HG02884 (cell line): ENCODE data around the gene ERAP2.

Experiments
- ATAC-seq: cut with Tn5 transposase; IDR thresholded peaks from one replicate; pipeline ENCODE4 v1.9.1; 2021; ENCODE audit warnings: mild to moderate bottlenecking, moderate library complexity; ENCODE audit not compliant: unreplicated experiment

Gene ERAP2

DNA sequence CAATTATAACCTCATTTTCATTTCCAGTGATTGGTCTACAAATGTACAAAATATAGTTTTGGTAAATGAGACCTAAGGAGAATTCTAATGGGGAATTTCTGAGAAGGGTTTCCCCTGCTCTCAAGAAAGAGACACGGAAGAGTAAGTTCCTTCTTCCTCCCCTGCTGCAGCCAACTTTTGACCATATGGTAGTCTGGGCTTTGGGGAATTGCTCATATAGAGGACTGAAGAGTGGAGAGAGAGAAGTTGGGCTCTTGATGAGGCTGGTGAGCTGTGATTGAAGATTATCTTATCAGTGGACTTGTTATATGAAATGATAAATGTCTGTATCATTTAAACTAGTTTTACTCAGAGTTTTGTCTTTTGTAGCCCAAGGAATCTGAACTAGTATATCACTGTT, 55.3 kb downstream of the ERAP2 start:
- no peak for ATAC-seq

DNA sequence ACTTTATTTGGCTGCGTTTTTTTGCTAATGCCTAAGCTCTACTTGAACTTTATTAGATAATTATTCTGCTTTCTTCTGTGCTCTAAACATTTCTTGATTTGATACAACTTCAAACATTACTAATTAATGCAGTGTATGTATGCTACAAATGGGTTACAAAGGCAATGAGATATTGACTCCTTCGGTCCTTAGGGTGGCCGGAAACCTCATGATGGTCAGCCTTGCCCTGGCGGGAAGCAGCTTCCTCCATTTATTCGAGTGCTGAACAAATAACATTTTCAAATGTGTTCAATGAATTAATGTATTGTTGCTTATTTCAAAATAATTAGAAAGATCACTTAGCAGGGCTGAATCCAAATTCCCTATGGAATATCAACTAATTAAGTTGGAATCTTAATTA, 55.7 kb downstream of the ERAP2 start:
- ATAC-seq, result no peak

DNA sequence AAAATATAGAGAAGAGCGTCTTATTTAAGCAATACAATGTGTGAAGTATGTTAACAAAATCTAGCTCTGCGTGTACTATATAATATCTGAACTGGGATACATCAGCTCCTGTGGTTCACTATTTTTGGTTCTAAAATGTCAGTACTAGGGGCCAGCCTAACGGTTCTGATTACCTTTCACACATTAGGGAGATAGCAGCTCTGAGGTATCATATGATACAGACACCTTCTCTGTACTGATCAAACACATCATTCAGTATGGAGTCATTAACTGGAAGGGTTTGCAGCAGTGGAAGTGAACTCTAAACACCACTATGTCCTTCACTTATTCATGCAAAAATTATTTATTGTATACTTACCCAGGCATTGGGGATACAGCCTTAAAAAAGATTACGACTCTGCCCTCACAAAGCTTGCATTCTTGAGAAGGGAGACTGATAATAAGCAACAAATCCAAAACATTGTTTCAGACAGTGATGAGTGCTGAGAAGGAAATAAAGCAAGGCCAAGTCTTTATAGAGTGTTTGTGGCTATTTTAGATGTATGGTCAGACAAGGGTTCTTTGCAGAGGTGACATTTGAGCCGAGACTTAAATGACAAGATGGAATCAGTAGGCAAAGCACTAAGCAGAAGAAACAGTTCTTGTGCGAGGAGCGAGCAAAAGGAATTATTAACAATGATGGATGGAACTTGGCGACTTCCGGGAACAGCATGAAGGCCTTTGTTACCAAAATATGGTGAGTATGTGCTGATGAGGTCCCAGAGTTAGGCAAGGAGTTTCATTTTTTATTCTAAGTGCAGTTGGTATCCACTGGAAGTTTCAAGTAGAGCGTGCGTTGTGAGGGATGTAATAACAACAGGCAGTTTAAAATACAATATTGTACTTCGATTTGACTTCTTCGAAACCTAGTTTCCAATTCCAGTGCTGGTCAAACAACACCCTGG, 57.7 kb downstream of the ERAP2 start:
- no peak for ATAC-seq

DNA sequence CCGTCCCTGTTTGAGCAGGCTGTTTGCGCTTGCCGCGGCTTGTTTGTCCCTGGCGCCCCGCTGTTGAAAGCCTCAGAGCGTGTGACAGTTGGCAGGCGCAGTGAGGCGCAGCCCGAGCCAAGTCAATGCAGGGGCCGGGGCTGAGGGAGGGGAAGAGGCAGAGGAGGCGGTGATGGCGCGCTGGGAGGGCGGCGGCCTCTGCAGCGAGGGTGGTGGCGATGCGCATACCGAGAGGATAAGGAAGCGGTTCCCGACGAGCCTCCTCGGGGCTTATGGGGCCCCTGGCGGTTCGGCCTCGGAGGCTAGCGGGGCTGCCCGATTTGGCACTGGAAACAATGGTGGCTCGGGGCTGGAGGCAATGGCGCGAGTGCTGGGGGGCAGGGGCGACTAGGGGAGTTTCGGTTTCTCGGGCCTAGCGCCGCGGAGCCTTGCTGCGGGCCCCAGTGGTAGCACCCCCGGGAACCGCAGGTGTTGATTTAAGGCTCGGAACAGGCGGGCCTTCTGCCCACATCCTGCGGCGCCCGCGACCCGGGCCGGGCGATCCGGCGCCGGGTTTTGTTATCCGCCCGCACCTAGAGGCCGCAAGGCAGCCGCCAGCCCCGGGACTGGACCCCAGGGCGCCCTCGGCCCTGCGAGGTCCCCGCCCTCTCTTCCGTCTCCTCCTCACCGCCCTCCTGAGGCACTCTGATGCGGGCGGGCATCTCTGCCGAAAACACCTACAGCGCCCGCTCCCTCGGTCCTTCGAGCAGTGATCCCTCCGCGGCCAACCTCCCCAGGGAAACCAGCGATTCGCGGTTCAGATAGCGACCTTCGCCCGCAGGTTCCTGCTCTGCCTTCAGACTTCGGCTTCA, 58.6 kb downstream of the ERAP2 start:
- peak; percentile 49 for ATAC-seq

DNA sequence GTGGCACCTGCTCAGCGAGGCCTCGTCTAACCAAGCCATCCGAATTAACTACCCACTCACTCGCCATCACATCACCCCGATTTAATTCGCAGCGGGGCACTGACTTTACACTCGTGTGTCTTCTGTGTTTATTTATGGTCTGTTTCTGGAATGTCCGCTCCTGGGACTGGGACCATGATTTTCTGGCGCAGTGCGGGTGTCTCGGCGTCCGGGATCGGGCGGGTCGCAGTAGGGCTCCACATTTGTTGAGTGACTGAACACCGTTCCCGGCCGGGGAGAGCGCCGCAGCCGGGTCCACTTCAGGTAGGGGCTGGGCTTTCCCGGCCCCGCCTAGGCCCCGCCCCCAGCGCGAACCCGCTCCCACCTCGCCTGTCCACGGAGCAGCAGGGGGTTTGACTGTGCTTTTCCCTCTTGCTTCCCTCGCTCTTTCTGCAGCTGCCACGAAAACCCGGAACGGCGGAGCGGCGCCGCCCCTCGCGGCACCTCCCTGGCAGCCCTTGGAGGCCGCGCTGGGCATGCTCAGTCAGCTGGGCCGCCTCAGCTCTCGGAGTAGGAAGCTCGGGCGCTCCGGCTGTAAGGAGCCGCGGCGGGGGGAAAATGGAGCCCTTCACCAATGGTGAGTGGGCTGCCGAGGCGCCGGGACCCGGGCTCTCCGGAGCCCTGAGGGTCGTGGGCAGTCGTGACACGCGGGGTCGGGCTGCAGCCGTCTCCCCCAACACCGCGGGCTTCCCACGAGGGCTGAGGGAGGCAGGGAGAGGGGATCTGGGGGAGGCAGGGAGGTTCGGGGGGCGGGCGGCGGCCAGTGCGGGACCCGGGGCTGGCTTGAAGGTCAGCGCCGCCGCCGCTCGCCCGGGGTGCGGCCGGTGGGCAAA, 59.5 kb downstream of the ERAP2 start, which contains the start of gene LNPEP:
TSS of gene LNPEP (plus strand) at position 522 of the 872 bp plus-strand sequence. CDS start at position 598, 76 bp downstream.
- ATAC-seq, result peak; percentile 45

DNA sequence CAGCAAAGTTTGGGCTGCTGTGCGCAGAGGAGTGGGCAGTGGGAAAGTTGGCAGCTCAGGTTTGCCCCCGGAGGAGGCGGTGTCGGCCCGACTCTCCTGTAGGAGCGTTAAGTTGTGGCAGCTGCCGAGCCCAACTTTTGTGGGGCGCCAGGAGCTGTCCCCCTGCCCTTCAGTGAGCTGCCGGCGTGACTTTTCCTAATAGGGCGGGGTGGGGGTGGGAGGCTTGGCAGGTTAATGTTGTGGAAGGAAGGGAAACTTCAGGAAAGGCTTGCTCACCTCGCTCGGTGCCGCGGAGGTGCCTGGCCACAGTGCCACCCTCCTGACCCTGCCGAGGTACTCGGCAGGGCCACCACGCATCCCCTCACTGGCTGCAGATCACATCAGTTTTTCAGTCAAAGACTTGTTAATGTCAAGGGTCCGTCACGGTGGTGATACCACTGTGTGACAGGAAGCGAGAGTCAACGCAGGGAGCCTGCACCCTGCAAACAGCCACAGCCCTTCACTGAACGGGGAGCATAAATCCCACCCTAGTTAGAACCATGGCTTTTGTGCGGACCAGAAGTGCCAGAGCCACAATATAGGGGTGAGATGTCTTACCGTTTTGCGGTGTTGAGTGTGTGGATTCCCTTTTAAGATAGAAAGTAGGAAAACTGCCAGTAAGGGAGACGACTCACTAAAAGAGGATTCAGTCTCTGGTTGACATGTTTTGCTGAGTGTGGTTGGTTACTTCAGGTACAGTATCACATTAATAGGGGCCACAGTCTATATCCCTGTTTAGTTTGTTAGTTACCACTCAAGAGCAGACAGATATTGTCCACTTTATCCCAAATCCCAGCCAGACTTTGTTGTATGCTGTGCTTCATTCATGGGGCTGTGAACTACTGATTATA, 60.4 kb downstream of the ERAP2 start:
- peak; percentile 17 for ATAC-seq

DNA sequence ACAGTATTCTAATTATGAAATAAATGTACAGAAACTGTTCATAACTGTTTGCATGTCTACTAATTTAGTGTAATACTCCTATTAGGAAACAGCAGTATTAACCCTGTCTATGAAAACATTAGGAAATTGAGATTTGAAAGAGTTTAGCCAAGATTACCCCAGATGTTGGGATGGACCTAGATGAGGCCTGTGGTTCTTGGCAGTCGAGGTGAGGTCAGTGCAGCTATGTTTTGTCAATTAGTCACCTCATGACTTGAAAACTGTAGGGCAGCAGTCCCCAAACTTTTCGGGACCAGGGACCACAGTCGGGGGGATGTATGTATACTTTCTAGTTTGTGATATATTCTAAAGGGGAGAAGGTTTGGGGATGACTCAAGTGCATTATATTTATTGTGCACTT, 64.3 kb downstream of the ERAP2 start:
- ATAC-seq, result no peak

DNA sequence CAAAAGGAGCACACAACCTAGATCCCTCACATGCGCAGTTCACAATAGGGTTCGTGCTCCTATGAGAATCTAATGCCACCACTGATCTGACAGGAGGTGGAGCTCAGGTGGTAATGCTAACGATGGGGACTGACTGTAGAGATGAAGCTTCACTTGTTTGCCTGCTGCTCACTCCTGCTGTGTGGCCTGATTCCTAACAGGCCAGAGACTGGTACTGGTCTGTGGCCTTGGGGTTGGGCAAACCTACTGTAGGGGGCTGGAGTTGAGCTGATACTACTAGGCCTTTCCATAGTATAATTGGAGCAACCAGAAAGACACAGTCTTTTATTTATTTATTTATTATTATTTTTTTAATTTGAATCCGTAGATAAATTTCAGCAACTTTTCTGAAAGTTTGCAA, 64.8 kb downstream of the ERAP2 start:
- no peak for ATAC-seq

DNA sequence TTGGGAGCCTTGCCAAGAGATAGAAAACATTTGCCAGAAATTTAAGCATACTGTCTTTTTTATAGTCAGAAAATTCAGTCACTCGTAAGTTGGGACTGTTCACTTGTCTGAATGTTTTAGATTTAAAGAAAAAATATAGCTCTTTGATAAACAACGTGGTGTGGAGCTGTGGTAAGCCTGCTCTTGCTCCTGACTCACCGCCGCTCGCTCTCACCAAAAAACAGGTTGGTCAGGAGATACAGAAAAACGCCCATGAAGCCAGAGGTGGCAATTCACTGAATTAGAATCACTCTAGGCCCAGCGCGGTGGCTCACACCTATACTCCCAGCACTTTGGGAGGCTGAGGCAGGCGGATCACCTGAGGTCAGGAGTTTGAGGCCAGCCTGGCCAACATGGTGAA, 65.8 kb downstream of the ERAP2 start:
- ATAC-seq, result no peak

DNA sequence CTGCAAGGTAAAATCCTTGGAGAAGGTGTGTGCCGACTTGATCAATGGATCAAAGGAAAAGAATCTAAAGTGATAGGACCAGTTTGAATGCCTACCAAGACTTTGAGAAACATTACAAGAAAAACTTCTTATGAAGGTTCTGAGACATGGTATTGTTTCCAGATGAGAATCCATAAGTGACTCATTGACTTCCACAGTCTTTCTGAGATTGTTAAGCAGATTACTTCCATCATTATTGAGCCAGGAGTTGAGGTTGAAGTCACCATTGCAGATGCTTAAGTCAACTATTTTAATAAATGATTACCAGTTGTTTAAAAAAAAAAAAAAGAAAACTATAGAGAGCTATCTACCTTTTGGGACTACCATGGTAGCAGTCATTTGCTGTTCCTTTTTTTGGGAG, 66.6 kb downstream of the ERAP2 start:
- no peak for ATAC-seq

DNA sequence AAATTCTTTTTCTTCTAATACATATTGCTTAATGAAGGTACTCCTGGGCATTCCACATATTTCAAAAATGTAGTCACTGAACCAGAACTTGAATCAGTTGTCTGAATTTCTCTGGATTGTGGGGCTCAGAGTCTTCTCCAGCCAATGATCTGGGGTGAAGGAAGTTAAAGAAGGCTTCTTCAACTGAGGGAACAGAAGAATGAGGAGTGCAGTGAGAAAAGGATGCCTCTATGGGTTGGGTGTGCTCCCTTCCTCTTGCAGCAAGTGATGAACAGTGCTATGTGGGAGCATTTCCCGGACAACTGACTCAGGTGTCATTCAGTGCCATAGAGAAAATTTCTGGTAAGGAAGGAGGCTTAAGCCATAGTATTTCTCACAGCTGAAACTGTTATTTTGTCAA, 67.5 kb downstream of the ERAP2 start:
- ATAC-seq, result no peak

DNA sequence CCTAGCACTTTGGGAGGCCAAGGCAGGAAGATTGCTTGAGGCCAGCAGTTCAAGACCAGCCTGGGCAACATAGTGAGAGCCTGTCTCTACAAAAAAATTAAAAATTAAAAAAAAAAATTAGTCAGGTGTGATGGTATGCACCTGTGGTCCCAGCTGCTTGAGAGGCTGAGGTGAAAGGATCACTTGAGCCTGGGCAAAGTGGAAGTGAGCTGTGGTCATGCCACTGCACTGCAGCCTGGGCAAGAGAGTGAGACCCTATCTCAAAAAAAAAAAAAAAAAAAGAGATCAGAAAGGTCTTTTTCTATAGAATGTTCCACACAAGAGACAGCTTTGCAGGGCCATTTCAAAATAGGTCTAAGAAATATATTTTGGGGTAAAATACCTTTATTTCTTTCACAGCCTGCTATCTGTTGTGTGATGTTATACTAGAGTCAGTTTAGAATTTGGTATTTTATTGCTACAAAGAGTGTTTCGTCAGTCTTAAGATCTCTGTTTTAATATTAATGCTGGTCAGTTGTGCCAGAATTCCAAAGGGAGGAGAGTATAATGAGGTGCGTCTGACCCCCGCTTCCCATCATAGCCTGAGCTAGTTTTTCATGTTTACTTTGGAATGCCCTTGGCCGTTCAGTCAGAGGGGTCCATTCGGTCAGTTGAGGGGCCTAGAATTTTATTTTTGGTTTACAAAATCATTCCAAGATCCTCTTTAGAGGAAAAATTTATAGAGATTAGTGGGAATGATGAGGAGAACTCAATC, 69.0 kb downstream of the ERAP2 start:
- no peak for ATAC-seq

DNA sequence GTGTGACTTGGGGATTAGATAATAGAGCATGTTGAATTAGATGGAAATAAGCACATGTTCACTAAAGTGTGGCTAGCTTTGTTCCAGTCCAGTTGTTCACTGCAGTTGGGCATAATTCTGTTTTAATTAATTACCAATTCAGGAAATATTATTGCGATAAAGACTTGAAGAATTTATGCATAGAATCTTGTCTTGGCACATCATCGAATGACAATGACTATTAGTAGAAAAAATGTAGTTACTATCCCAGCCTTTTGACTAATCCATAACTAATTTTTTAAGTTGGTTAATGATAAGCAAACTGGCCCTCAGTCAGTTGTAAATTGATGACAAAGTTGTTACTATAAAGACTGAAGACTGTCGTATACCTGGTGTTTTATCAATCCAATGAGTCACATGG, 70.1 kb downstream of the ERAP2 start:
- no peak for ATAC-seq

DNA sequence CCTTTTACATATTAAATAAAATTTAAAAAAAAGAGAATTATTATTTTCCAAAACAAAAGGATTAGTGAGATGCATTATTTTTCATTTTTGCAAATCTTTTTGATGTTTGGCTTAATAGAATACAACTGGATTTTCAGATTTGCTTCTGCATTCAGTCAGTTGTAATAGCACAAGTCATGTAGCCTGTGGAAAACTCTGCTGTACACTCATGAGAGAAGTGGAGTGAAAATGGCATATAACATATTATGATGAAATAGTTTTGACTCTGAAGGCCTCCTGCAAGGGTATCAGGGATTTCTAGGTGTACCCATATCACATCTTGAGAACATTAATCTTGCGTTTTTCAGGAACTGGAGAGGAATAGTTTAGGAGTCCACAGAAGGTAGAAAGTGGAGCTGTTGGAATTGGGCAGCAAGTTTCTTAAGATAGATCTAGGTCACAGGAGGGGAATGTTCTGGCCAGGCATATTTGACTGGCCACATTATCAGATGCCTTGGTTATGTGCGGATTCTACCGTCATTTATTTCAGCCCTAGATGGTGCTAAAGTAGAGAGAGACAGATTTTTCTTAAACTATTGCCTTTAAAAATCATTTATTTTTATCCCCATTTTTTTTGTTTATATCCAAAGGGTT, 75.9 kb downstream of the ERAP2 start:
- no peak for ATAC-seq

DNA sequence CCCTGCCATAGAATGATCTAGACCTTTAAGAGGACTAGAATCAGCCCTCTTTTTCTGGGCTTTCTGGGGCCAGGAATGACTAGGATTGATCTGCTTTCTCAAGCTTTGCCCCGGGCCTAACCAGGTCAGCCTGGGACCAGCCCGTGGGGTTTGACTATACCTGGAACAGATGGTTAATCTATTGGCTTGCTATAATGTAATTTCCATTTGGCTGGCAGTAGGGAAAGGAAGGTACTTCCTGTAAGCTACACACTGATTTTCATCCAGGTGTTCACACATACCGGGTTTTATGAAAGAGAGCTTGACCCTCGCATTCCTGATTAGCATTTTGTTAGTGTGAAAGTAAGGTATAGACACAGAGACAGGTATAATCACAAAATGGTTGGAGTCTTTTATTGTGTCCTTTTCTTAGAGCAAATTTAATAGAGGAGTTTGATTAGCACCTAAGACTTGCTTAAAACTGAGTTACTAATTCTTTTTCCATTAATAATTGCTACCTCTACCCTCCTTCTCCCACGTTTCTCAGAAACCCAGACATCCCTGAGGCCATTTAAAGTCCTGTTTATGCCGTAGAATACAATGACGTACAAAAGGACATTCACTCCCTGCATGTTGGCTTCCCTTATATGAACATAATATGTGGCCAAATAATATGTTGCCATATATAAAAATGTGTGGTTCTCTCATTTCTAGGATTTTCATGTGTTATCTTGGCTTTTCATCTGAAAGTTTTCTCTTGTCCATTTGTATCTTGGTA, 76.9 kb downstream of the ERAP2 start:
- ATAC-seq, result no peak

DNA sequence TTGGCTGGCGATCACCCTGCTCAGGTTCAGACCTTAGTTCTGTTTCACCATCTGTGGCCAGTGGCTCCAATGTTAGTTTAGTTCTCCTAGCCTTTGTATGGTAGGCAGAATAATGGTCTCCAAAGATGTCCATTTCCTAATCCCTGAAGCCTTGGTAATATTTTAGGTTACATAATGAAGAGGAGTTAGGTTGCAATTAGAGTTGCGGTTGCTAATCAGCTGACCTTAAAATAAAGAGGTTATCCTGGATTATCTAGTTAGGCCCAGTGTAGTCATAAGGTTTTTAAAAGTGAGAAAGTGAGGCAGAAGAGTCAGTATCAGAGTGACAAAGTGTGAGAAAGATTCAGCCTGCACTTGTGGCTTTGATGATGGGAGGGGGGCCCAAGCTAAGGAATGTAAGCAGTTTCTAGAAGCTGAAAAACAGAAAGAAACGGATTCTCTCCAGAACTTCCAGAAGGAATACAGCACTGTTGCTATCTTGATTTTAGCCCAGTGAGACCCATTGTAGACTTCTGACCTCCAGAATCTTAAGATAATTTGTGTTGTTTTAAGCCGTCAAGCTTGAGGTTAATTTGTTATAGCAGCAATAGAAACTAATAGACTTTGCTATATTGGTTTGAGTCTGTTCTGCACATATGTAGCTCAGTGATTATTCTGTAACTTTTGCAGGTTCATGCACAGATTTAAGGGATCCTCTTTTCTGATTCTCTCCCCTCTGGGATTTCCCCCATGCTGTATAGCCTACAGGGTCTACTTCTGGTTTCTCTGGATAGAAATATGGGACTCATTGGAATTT, 81.2 kb downstream of the ERAP2 start:
- peak; percentile 49 for ATAC-seq

DNA sequence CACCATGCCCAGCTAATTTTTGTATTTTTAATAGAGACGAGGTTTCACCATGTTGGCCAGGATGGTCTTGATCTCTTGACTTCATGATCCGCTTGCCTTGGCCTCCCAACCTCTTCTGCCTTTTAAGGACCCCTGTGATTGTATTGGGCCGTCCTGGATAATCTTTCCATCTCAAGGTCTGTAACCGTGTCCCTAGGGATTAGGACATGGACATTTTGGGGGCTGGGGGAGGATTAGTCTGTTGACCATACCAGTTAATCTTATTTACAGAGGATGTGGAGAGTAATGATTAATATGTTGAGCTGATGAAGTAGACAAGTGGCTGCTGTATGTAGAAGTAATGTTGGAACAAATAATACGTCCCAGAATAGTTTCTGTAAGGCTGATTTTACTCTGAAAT, 82.7 kb downstream of the ERAP2 start:
- no peak for ATAC-seq
